ENCODE data around the gene PCDHGC5. TPM values are rescaled to one million over a fixed set of nuclear protein-coding genes. Genes with fewer than 3 reads are reported as not detected.

Gene PCDHGC5
- total and polyA plus RNA-seq, 2 experiments from 2014 or later = 0.16 to 1.5 TPM

GRCh38 chr5:141478321-141478945, 10.4 kb upstream of the PCDHGC5 start:
- peaks cover 26% of the 10 kb centered on the region for H3K36me3 Mint-ChIP-seq (ENCODE audit: low read depth)
- H3K27ac Mint-ChIP-seq = no peak overlapping the region
- Histone ChIP-seq H3K36me3 (ENCODE audit: insufficient read depth) (no peaks in the 10 kb centered on the region), H3K27me3 (ENCODE audit: insufficient read depth) (peaks cover 39% of the 10 kb centered on the region), H2AFZ (no peak overlapping the region), H3K27ac (ENCODE audit: low read depth) (no peak overlapping the region), H3K79me2 (replicated peaks; ENCODE audit: insufficient read depth) (peaks cover 4% of the 10 kb centered on the region), H3F3A (replicated peaks; ENCODE audit: low read depth) (0 out of 2 replicates have a peak, but pooled peaks cover 4% of the 10 kb centered on the region), H3K4me3 (peak overlapping the region; percentile 44), H4K20me1 (replicated peaks; ENCODE audit: insufficient read depth) (peaks cover 19% of the 10 kb centered on the region), H3K4me1 (ENCODE audit: insufficient read depth) (peaks cover 11% of the 10 kb centered on the region), H3K9me2 (ENCODE audit: insufficient read depth) (no peaks in the 10 kb centered on the region), H3K4me2 (peak overlapping the region; percentile 60)
- peak overlapping the region; percentile 19; the same call in 1 of the 3 replicates for H3K4me3 Mint-ChIP-seq
- H3K9me3 Mint-ChIP-seq = peaks cover 26% of the 10 kb centered on the region
- H3K4me1 Mint-ChIP-seq = peaks cover 31% of the 10 kb centered on the region
- TF ChIP-seq CTCF (conservative IDR thresholded peaks at IDR 0.05; ENCODE audit: low read depth in 2 of 2) (peak; percentile 86 to 92), ZNF462 (CRISPR knock-in tag; IDR thresholded peaks at IDR 0.05) (no peak), ZNF331 (CRISPR knock-in tag; IDR thresholded peaks at IDR 0.05; ENCODE audit: low read depth) (no peak)
- ATAC-seq = peak; percentile 58
- H3K27me3 Mint-ChIP-seq (ENCODE audit: insufficient read depth, low read depth, poor library complexity) = peaks cover 29% of the 10 kb centered on the region
- DNase-seq (ENCODE audit: low spot score) = peak; percentile 91
